A549 (cell line): ENCODE measurements around the gene SOX18. TPM values are rescaled to one million over a fixed set of nuclear protein-coding genes. Genes with fewer than 3 reads are reported as not detected.
A peak's percentile ranks its signal among the peaks of the same experiment; 100 is the strongest.

Source experiments
- ATAC-seq, 2 experiments: fragments of 200-7000 bp in 1 of 2; fragments of >200 bp in 1 of 2; cut with Nextera tagmentation in 1 of 2; cut with Tn5 transposase in 1 of 2; 3 replicates each; pipeline versions ENCODE4 v1.8.0 to v1.9.1; 2018 to 2020; ENCODE audit warnings: mild to moderate bottlenecking in 1 of 2, moderate library complexity in 1 of 2
- CTCF ChIA-PET: fragments of 300-600 bp; sonication (Branson Sonifier 250); formaldehyde crosslinking; extraction: SDS; loops from one replicate; lab custom pipeline; 2021; ENCODE audit warnings: antibody characterized with exemption, inconsistent platforms; lab: Yijun Ruan, JAX
- POLR2A ChIA-PET: fragments of 350-600 bp; formaldehyde crosslinking; extraction: SDS; loops from one replicate; lab custom pipeline; 2021; ENCODE audit warnings: antibody characterized with exemption, inconsistent platforms; lab: Yijun Ruan, JAX
- DNase-seq, 2 experiments: peaks; one replicate each; pipeline versions ENCODE4 v3.0.0 to v3.0.0-alpha.2; 2011 to 2016; ENCODE audit warnings: low read depth in 1 of 2, low spot score in 1 of 2
- FAIRE-seq: peaks from 2 replicates; lab custom pipeline; 2011; peaks lifted over from hg19 to GRCh38; lab: Jason Lieb, UNC
- H3K27ac ChIP-seq, 2 experiments: fragments of >200 bp; sonication (Bioruptor Twin); formaldehyde crosslinking; 3 replicates each; pipeline ENCODE4 v1.5.1; 2016 to 2017
- H3K4me1 ChIP-seq: fragments of >200 bp; sonication (Bioruptor Twin); formaldehyde crosslinking; 3 replicates; pipeline ENCODE4 v1.6.1; 2016
- H3K4me2 ChIP-seq: fragments of >200 bp; sonication (Bioruptor Twin); formaldehyde crosslinking; 3 replicates; pipeline ENCODE4 v1.6.1; 2016
- H3K4me3 ChIP-seq: fragments of >200 bp; sonication (Bioruptor Twin); formaldehyde crosslinking; 3 replicates; pipeline ENCODE4 v1.5.1; 2016
- H3K9me3 ChIP-seq: fragments of >200 bp; sonication (Bioruptor Twin); formaldehyde crosslinking; 3 replicates; pipeline ENCODE4 v1.6.1; 2016
- BHLHE40 ChIP-seq: IDR thresholded peaks from 2 replicates; pipeline ENCODE4 v1.6.1; 2012; ENCODE audit warnings: low read depth, low read length, inconsistent platforms
- CEBPB ChIP-seq, 2 experiments: fragments of >200 bp in 1 of 2; sonication (Bioruptor Twin) in 1 of 2; formaldehyde crosslinking in 1 of 2; IDR thresholded peaks; 2 replicates each; pipeline ENCODE4 v1.6.1; 2012 to 2016
- CHD4 ChIP-seq: fragments of 200-600 bp; sonication (generic); IDR thresholded peaks from 2 replicates; pipeline ENCODE4 v1.6.1; 2016; ENCODE audit warnings: antibody characterized with exemption, mild to moderate bottlenecking, borderline replicate concordance
- EHMT2 ChIP-seq: fragments of 200-600 bp; sonication (generic); IDR thresholded peaks from 2 replicates; pipeline ENCODE4 v1.6.1; 2016; ENCODE audit warnings: antibody characterized with exemption, low read depth, mild to moderate bottlenecking, moderate library complexity
- FOXS1 ChIP-seq: fragments of 250-450 bp; sonication (Bioruptor Pico); IDR thresholded peaks from 2 replicates; pipeline ENCODE4 v1.5.0; 2020; ENCODE audit warnings: mild to moderate bottlenecking, moderate library complexity
- GATA3 ChIP-seq: IDR thresholded peaks from 2 replicates; pipeline ENCODE4 v1.6.1; 2012; ENCODE audit warnings: borderline replicate concordance
- HDAC2 ChIP-seq: fragments of 200-600 bp; sonication (generic); IDR thresholded peaks from 2 replicates; pipeline ENCODE4 v1.6.1; 2016
- HOXB13 ChIP-seq: fragments of 250-450 bp; sonication (Bioruptor Pico); IDR thresholded peaks from 2 replicates; pipeline ENCODE4 v1.5.0; 2020; ENCODE audit warnings: low read depth, mild to moderate bottlenecking, moderate library complexity
- HOXB5 ChIP-seq: fragments of 250-450 bp; sonication (Bioruptor Pico); IDR thresholded peaks from 2 replicates; pipeline ENCODE4 v1.5.0; 2020; ENCODE audit warnings: mild to moderate bottlenecking, moderate library complexity
- JUN ChIP-seq, 2 experiments: fragments of >200 bp; sonication (Bioruptor Twin); formaldehyde crosslinking; IDR thresholded peaks; 2 replicates in 1 of 2; 3 replicates in 1 of 2; pipeline ENCODE4 v1.6.1; 2016 to 2017
- JUNB ChIP-seq: fragments of >200 bp; sonication (Bioruptor Twin); formaldehyde crosslinking; IDR thresholded peaks from 2 replicates; pipeline ENCODE4 v1.6.1; 2016
- KDM1A ChIP-seq: fragments of 200-600 bp; sonication (generic); IDR thresholded peaks from 2 replicates; pipeline ENCODE4 v1.6.1; 2016; ENCODE audit warnings: low read depth, mild to moderate bottlenecking
- MYC ChIP-seq: IDR thresholded peaks from 2 replicates; pipeline ENCODE4 v1.6.1; 2012; ENCODE audit warnings: mild to moderate bottlenecking, inconsistent platforms, low read length, improper control_type of control experiment, borderline replicate concordance
- NPAS2 ChIP-seq: fragments of 250-450 bp; sonication (Bioruptor Pico); IDR thresholded peaks from 2 replicates; pipeline ENCODE4 v1.8.0; 2022; ENCODE audit warnings: mild to moderate bottlenecking, moderate library complexity, borderline replicate concordance
- NR3C1 ChIP-seq: fragments of >200 bp; sonication (Bioruptor Twin); formaldehyde crosslinking; IDR thresholded peaks from 3 replicates; pipeline ENCODE4 v1.6.1; 2017
- PHF8 ChIP-seq: fragments of 200-600 bp; sonication (generic); IDR thresholded peaks from 2 replicates; pipeline ENCODE4 v1.6.1; 2016; ENCODE audit warnings: low read depth, mild to moderate bottlenecking, antibody characterized with exemption, moderate library complexity, borderline replicate concordance
- POLR2A ChIP-seq: IDR thresholded peaks from 2 replicates; pipeline ENCODE4 v1.6.1; 2012; ENCODE audit warnings: mild to moderate bottlenecking, low read length
- POLR2AphosphoS2 ChIP-seq: conservative IDR thresholded peaks from 2 replicates; pipeline ENCODE4 v1.6.1; 2012; ENCODE audit warnings: low read length, improper control_type of control experiment, inconsistent platforms
- RAD21 ChIP-seq, 2 experiments: fragments of >200 bp in 1 of 2; sonication (Bioruptor Twin) in 1 of 2; formaldehyde crosslinking in 1 of 2; IDR thresholded peaks in 1 of 2; conservative IDR thresholded peaks in 1 of 2; 2 replicates in 1 of 2; 3 replicates in 1 of 2; pipeline ENCODE4 v1.6.1; 2012 to 2018; ENCODE audit warnings: inconsistent platforms in 1 of 2
- RCOR1 ChIP-seq: fragments of 150-350 bp; IDR thresholded peaks from 2 replicates; pipeline ENCODE4 v1.6.1; 2014; ENCODE audit warnings: antibody characterized with exemption, low read length, low read depth
- SREBF2 ChIP-seq: fragments of 450-650 bp; IDR thresholded peaks from 2 replicates; pipeline ENCODE4 v1.6.1; 2014; ENCODE audit warnings: mild to moderate bottlenecking, moderate library complexity
- ZSCAN20 ChIP-seq: fragments of 250-450 bp; sonication (Bioruptor Pico); IDR thresholded peaks from 2 replicates; pipeline ENCODE4 v1.8.0; 2022; ENCODE audit warnings: mild to moderate bottlenecking, moderate library complexity
- WGBS: methylation state at CpG from one replicate; pipeline ENCODE4 v1.1.6; 2017; ENCODE audit errors: missing lambda C conversion rate; 5-methylcytosine and 5-hydroxymethylcytosine counted together
- polyA plus RNA-seq, 4 experiments: library from polyadenylated mRNA; depleted of rRNA in 3 of 4; stranded (reverse); fragments of >200 nt; fragmentation: RNase III in 1 of 4; extraction: RNeasy Plus Mini Kit Qiagen cat#74134 plus additional on column Dnase treatment in 1 of 4; gene quantifications; 2 replicates in 3 of 4; 3 replicates in 1 of 4; pipeline ENCODE4 v1.2.3, GENCODE V29; 2011 to 2017
- TF ChIP-seq, protein P1 (sequence below): fragments of >200 bp; sonication (Bioruptor Twin); formaldehyde crosslinking; IDR thresholded peaks from 2 replicates; pipeline ENCODE4 v1.6.1; 2016
- TF ChIP-seq, protein P2 (sequence below): IDR thresholded peaks from 2 replicates; pipeline ENCODE4 v1.6.1; 2012
- TF ChIP-seq, protein P3 (sequence below): fragments of >200 bp; sonication (Bioruptor Twin); formaldehyde crosslinking; IDR thresholded peaks from 3 replicates; pipeline ENCODE4 v1.5.1; 2016
- TF ChIP-seq, protein P4 (sequence below): IDR thresholded peaks from 2 replicates; pipeline ENCODE4 v1.6.1; 2012
- TF ChIP-seq, protein P5 (sequence below): fragments of 250-450 bp; sonication (Bioruptor Pico); IDR thresholded peaks from 2 replicates; pipeline ENCODE4 v1.5.0; 2020; ENCODE audit warnings: low read depth, mild to moderate bottlenecking, moderate library complexity
- TF ChIP-seq, protein P6 (sequence below): fragments of 450-650 bp; IDR thresholded peaks from 2 replicates; pipeline ENCODE4 v1.6.1; 2014; ENCODE audit warnings: antibody characterized with exemption

SOX18 gene
- polyA plus RNA-seq, 2 of the 4 experiments (the other 2 are of a cell fraction), result 0.19 to 1.4 TPM

DNA sequence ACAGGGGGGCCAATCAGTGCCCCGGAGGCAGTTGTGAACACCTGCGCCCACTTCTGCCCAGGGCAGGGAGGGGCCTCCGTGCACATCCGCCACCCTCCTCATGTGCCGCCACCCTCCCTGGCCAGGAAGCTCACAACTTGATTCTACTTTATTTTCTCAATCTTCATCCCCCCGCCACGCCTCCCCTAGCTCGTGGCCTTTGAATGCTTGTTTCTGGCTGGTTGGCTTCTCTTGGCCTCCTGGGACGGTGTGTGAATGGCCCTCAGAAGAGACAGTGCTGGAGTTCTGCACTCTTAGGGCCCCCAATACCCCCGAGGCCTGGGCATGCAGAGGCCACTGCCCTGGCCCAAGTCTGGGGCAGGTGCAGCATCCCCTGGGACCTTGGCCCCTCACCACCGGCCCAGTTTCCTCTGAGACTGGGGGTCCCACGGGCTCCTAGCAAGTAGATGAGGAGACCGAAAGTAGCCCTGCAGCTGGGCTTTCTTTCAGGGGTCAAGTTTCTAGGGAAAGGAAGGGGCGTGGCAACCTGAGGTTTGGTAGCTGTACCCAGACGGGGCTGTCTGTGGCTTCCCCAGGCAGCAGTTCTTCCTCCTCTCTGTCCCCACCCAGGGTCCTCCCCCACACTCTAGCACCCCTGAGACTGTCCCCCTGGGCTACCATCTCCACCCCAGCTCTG lies 28.6 kb upstream of the SOX18 start:
- TF ChIP-seq NR3C1 (no peak), NPAS2 (CRISPR knock-in tag) (no peak), CEBPB (IDR thresholded peaks at IDR 0.05) (no peak), FOXS1 (CRISPR knock-in tag) (no peak), POLR2AphosphoS2 (no peak), HOXB13 (no peak), SREBF2 (no peak), POLR2A (no peak), JUN (IDR thresholded peaks at IDR 0.05) (no peak), GATA3 (no peak), EHMT2 (no peak), HOXB5 (CRISPR knock-in tag) (no peak), KDM1A (no peak), MYC (no peak), CHD4 (no peak)
- TF ChIP-seq, protein P1, sequence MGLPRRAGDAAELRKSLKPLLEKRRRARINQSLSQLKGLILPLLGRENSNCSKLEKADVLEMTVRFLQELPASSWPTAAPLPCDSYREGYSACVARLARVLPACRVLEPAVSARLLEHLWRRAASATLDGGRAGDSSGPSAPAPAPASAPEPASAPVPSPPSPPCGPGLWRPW, result no peak
- TF ChIP-seq, protein P2, sequence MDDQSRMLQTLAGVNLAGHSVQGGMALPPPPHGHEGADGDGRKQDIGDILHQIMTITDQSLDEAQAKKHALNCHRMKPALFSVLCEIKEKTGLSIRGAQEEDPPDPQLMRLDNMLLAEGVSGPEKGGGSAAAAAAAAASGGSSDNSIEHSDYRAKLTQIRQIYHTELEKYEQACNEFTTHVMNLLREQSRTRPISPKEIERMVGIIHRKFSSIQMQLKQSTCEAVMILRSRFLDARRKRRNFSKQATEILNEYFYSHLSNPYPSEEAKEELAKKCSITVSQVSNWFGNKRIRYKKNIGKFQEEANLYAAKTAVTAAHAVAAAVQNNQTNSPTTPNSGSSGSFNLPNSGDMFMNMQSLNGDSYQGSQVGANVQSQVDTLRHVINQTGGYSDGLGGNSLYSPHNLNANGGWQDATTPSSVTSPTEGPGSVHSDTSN, result no peak
- TF ChIP-seq, protein P3, sequence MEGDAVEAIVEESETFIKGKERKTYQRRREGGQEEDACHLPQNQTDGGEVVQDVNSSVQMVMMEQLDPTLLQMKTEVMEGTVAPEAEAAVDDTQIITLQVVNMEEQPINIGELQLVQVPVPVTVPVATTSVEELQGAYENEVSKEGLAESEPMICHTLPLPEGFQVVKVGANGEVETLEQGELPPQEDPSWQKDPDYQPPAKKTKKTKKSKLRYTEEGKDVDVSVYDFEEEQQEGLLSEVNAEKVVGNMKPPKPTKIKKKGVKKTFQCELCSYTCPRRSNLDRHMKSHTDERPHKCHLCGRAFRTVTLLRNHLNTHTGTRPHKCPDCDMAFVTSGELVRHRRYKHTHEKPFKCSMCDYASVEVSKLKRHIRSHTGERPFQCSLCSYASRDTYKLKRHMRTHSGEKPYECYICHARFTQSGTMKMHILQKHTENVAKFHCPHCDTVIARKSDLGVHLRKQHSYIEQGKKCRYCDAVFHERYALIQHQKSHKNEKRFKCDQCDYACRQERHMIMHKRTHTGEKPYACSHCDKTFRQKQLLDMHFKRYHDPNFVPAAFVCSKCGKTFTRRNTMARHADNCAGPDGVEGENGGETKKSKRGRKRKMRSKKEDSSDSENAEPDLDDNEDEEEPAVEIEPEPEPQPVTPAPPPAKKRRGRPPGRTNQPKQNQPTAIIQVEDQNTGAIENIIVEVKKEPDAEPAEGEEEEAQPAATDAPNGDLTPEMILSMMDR, result no peak
- TF ChIP-seq, all 56 proteins: peak for 0
- H3K27ac ChIP-seq, result peak overlapping the region; percentile 93 to 96; a peak in 4 of 6 replicates
- POLR2A ChIA-PET, result no interaction called here
- peaks cover 25% of the 10 kb centered on the region for H3K4me1 ChIP-seq
- DNase-seq, result no peak
- no peak for FAIRE-seq
- CTCF ChIA-PET, result interaction anchor here (0.6 to 9.1 kb wide), 6 partner anchors 9 to 43 kb away, joined by 3 to 121 read pairs (median 10); no protein-coding TSS in a partner anchor
- no peaks in the 10 kb centered on the region for H3K9me3 ChIP-seq
- peak overlapping the region; percentile 100 for H3K4me2 ChIP-seq
- H3K4me3 ChIP-seq, result no peak overlapping the region
- no peak for ATAC-seq
- WGBS, result 89% methylated on average over 13 of the region's 15 CpGs

DNA sequence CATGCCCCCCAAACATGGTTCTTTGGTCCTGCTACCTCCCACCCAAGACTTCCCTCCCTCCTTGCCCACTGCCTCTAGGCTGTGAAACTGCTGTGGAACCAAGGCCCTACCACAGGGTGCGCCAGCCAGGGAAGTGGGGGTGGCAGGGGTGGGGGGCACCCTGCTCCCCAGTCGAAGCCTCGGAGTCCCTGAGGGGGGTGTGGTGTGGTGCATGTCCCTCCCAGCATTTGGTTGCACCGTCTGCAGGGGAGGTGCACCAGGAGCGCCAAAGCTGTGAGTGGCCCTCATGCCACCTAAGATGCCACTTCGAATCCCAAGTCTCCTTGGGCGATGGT lies 28.1 kb upstream of the SOX18 start:
- 89% methylated on average over 6 of the region's 7 CpGs for WGBS
- ATAC-seq, result no peak
- Histone ChIP-seq H3K4me2 (no peak overlapping the region; the same call in 2 of the 3 replicates), H3K27ac (no peak overlapping the region), H3K4me3 (no peak overlapping the region), H3K4me1 (peaks cover 21% of the 10 kb centered on the region), H3K9me3 (no peaks in the 10 kb centered on the region)
- POLR2A ChIA-PET, result no interaction called here
- TF ChIP-seq, protein P4, sequence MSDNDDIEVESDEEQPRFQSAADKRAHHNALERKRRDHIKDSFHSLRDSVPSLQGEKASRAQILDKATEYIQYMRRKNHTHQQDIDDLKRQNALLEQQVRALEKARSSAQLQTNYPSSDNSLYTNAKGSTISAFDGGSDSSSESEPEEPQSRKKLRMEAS, result no peak
- TF ChIP-seq, protein P5, sequence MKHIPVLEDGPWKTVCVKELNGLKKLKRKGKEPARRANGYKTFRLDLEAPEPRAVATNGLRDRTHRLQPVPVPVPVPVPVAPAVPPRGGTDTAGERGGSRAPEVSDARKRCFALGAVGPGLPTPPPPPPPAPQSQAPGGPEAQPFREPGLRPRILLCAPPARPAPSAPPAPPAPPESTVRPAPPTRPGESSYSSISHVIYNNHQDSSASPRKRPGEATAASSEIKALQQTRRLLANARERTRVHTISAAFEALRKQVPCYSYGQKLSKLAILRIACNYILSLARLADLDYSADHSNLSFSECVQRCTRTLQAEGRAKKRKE, result no peak
- TF ChIP-seq, protein P1, result no peak
- TF ChIP-seq HOXB5 (CRISPR knock-in tag), result no peak
- TF ChIP-seq JUNB, result no peak
- TF ChIP-seq, protein P3, result no peak
- TF ChIP-seq RAD21 (conservative IDR thresholded peaks at IDR 0.05 in 1 of 2, IDR thresholded peaks at IDR 0.05 in 1 of 2), result no peak
- no peak for TF ChIP-seq NPAS2 (CRISPR knock-in tag)
- TF ChIP-seq POLR2A, result no peak
- no peak for TF ChIP-seq PHF8
- no peak for TF ChIP-seq SREBF2
- TF ChIP-seq BHLHE40, result no peak
- TF ChIP-seq, protein P2, result no peak
- TF ChIP-seq HDAC2, result no peak
- TF ChIP-seq, protein P6, sequence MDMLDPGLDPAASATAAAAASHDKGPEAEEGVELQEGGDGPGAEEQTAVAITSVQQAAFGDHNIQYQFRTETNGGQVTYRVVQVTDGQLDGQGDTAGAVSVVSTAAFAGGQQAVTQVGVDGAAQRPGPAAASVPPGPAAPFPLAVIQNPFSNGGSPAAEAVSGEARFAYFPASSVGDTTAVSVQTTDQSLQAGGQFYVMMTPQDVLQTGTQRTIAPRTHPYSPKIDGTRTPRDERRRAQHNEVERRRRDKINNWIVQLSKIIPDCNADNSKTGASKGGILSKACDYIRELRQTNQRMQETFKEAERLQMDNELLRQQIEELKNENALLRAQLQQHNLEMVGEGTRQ, result no peak
- TF ChIP-seq ZSCAN20 (CRISPR knock-in tag), result no peak
- TF ChIP-seq HOXB13, result no peak
- TF ChIP-seq RCOR1, result no peak
- no peak for DNase-seq
- CTCF ChIA-PET, result interaction anchor here (0.6 to 4.4 kb wide), 5 partner anchors 8 to 43 kb away, joined by 3 to 34 read pairs (median 4); no protein-coding TSS in a partner anchor
- no peak for FAIRE-seq
